HCT116 (cell line): ENCODE results near the gene TLK1. TPM values are rescaled to one million over a fixed set of nuclear protein-coding genes. Genes with fewer than 3 reads are reported as not detected.

ENCODE experiments used
- ATAC-seq: fragments of 200-7000 bp; cut with Tn5 transposase; 2 replicates; pipeline ENCODE4 v1.9.1; 2020; ENCODE audit warnings: mild to moderate bottlenecking, moderate library complexity
- BruUV-seq: library from RNA; stranded (reverse); fragments of 400-500 nt; replicated peaks from 2 replicates; lab custom pipeline; 2021; lab: Mats Ljungman, UMichigan
- CTCF ChIA-PET: fragments of 300-600 bp; sonication (Branson Sonifier 250); formaldehyde crosslinking; loops from one replicate; lab custom pipeline; 2021; ENCODE audit warnings: antibody characterized with exemption; lab: Charles Lee
- POLR2A ChIA-PET: fragments of 300-600, 350-600 bp; sonication (Branson Sonifier 250); formaldehyde crosslinking; loops from one replicate; lab custom pipeline; 2021; ENCODE audit warnings: antibody characterized with exemption; lab: Charles Lee
- RAD21 ChIA-PET, 2 experiments: fragments of 300-600 bp; sonication (Branson Sonifier 250); formaldehyde crosslinking; loops; one replicate each; lab custom pipeline; 2023; ENCODE audit warnings: low total read pairs in 2 of 2; ENCODE audit not compliant: uncharacterized antibody in 2 of 2, unreplicated experiment in 2 of 2, low non-redundant PET in 1 of 2; lab: Charles Lee
- DNase-seq: peaks from one replicate; pipeline ENCODE4 v3.0.0-alpha.2; 2010; ENCODE audit warnings: low read depth, low spot score
- H2AFZ ChIP-seq: fragments of 200-600 bp; shearing (Covaris generic), sonication (generic); 2 replicates; pipeline ENCODE4 v1.6.1; 2017; ENCODE audit warnings: low read depth, mixed run types, mixed read lengths, antibody characterized with exemption, low read length; ENCODE audit not compliant: poor library complexity, severe bottlenecking
- H3K27ac ChIP-seq: 2 replicates; pipeline ENCODE4 v1.5.1; 2012; ENCODE audit warnings: low read depth, low read length
- H3K27me3 ChIP-seq: fragments of 200-600 bp; sonication (generic); 2 replicates; pipeline ENCODE4 v1.6.1; 2016; ENCODE audit warnings: mixed run types, low read length, mixed read lengths; ENCODE audit not compliant: insufficient read depth
- H3K36me3 ChIP-seq, 2 experiments: fragments of 200-500 bp in 1 of 2; fragments of 200-600 bp in 1 of 2; sonication (Bioruptor generic) in 1 of 2; sonication (generic) in 1 of 2; 2 replicates each; pipeline versions ENCODE4 v1.5.1 to v1.6.1; 2014 to 2016; ENCODE audit warnings: low read length in 2 of 2, inconsistent platforms in 1 of 2, mixed read lengths in 1 of 2, mixed run types in 1 of 2; ENCODE audit not compliant: insufficient read depth in 2 of 2, control insufficient read depth in 1 of 2
- H3K4me1 ChIP-seq, 2 experiments: fragments of 200-600 bp in 1 of 2; sonication (generic) in 1 of 2; 2 replicates each; pipeline versions ENCODE4 v1.5.1 to v1.6.1; 2012 to 2017; ENCODE audit warnings: low read length in 2 of 2, inconsistent platforms in 1 of 2, mild to moderate bottlenecking in 1 of 2, mixed read lengths in 1 of 2, mixed run types in 1 of 2, moderate library complexity in 1 of 2; ENCODE audit not compliant: insufficient read depth in 2 of 2, control insufficient read depth in 1 of 2
- H3K4me2 ChIP-seq: fragments of 200-600 bp; sonication (generic); 2 replicates; pipeline ENCODE4 v1.6.1; 2017; ENCODE audit warnings: mixed run types, low read length, mixed read lengths
- H3K4me3 ChIP-seq, 2 experiments: fragments of 200-600 bp in 1 of 2; sonication (generic) in 1 of 2; replicated peaks in 1 of 2; 2 replicates each; pipeline ENCODE4 v1.5.1; 2011 to 2016; ENCODE audit warnings: low read length in 2 of 2, control low read depth in 1 of 2, low read depth in 1 of 2, mild to moderate bottlenecking in 1 of 2, mixed read lengths in 1 of 2, mixed run types in 1 of 2
- H3K79me2 ChIP-seq: fragments of 200-600 bp; sonication (generic); 2 replicates; pipeline ENCODE4 v1.6.1; 2017; ENCODE audit warnings: mild to moderate bottlenecking, mixed run types, low read length, moderate library complexity, mixed read lengths; ENCODE audit not compliant: insufficient read depth
- H3K9ac ChIP-seq: fragments of 200-600 bp; sonication (generic); 2 replicates; pipeline ENCODE4 v1.6.1; 2016; ENCODE audit warnings: low read length, mixed read lengths
- H3K9me2 ChIP-seq: fragments of 200-600 bp; sonication (generic), shearing (Covaris generic); 2 replicates; pipeline ENCODE4 v1.6.1; 2017; ENCODE audit warnings: mixed run types, mild to moderate bottlenecking, moderate library complexity; ENCODE audit not compliant: insufficient read depth
- H3K9me3 ChIP-seq, 2 experiments: fragments of 200-500 bp in 1 of 2; fragments of 200-600 bp in 1 of 2; sonication (Bioruptor generic) in 1 of 2; sonication (generic) in 1 of 2; 2 replicates each; pipeline ENCODE4 v1.6.1; 2014 to 2017; ENCODE audit warnings: low read length in 2 of 2, mixed read lengths in 2 of 2, inconsistent platforms in 1 of 2, low read depth in 1 of 2, mild to moderate bottlenecking in 1 of 2, mixed run types in 1 of 2, moderate library complexity in 1 of 2; ENCODE audit not compliant: control insufficient read depth in 1 of 2, insufficient read depth in 1 of 2
- H4K20me1 ChIP-seq: fragments of 200-600 bp; sonication (generic), shearing (Covaris generic); 2 replicates; pipeline ENCODE4 v1.6.1; 2017; ENCODE audit warnings: mixed run types, mild to moderate bottlenecking, moderate library complexity; ENCODE audit not compliant: insufficient read depth
- CBX3 ChIP-seq: IDR thresholded peaks from 2 replicates; pipeline ENCODE4 v1.6.1; 2012; ENCODE audit warnings: low read depth
- CEBPB ChIP-seq: IDR thresholded peaks from 2 replicates; pipeline ENCODE4 v1.6.1; 2012; ENCODE audit warnings: low read depth
- ELF1 ChIP-seq: IDR thresholded peaks from 2 replicates; pipeline ENCODE4 v1.6.1; 2012; ENCODE audit warnings: low read depth, borderline replicate concordance
- EZH2 ChIP-seq: fragments of 200-600 bp; sonication (generic); IDR thresholded peaks from 2 replicates; pipeline ENCODE4 v1.6.1; 2017; ENCODE audit warnings: antibody characterized with exemption, mixed run types
- POLR2A ChIP-seq: IDR thresholded peaks from 2 replicates; pipeline ENCODE4 v1.7.0; 2011; ENCODE audit warnings: borderline replicate concordance; ENCODE audit not compliant: insufficient read depth, insufficient read length; ENCODE audit errors: extremely low read depth
- SIN3A ChIP-seq: IDR thresholded peaks from 2 replicates; pipeline ENCODE4 v1.6.1; 2012; ENCODE audit warnings: low read depth
- TCF7L2 ChIP-seq: IDR thresholded peaks from 2 replicates; pipeline ENCODE4 v1.7.0; 2011; ENCODE audit warnings: borderline replicate concordance, inconsistent platforms; ENCODE audit not compliant: insufficient read depth, insufficient read length; ENCODE audit errors: extremely low read depth
- ZFX ChIP-seq: fragments of 450-650 bp; IDR thresholded peaks from 2 replicates; pipeline ENCODE4 v1.6.1; 2017
- ZNF274 ChIP-seq: fragments of 200-500 bp; sonication (Bioruptor generic); IDR thresholded peaks from 2 replicates; pipeline ENCODE4 v1.6.1; 2014; ENCODE audit warnings: mild to moderate bottlenecking, low read depth, low read length, inconsistent platforms
- intact Hi-C: fragments of 100-400 bp; cut with micrococcal nuclease; formaldehyde crosslinking; loops from 2 replicates; pipeline ENCODE4 v1.10.0; 2022
- total RNA-seq: library from RNA; stranded (reverse); gene quantifications from one replicate; pipeline ENCODE4 v1.2.1, GENCODE V29; 2021; ENCODE audit not compliant: unreplicated experiment
- TF ChIP-seq, protein P1 (sequence below), 3 experiments: fragments of 200-600 bp in 1 of 3; sonication (generic) in 1 of 3; IDR thresholded peaks in 2 of 3; conservative IDR thresholded peaks in 1 of 3; 2 replicates each; pipeline ENCODE4 v1.5.1; 2012 to 2017; ENCODE audit warnings: low read depth in 2 of 3, low read length in 2 of 3, antibody characterized with exemption in 1 of 3, borderline replicate concordance in 1 of 3, control low read depth in 1 of 3, mild to moderate bottlenecking in 1 of 3, mixed read lengths in 1 of 3, mixed run types in 1 of 3, moderate library complexity in 1 of 3; ENCODE audit not compliant: insufficient read depth in 1 of 3
- TF ChIP-seq, protein P2 (sequence below): IDR thresholded peaks from 2 replicates; pipeline ENCODE4 v1.6.1; 2012; ENCODE audit warnings: low read depth
- TF ChIP-seq, protein P3 (sequence below): IDR thresholded peaks from 2 replicates; pipeline ENCODE4 v1.6.1; 2012

TLK1 gene
- total RNA-seq, 1 experiment from 2014 or later, result 57.7 TPM

DNA sequence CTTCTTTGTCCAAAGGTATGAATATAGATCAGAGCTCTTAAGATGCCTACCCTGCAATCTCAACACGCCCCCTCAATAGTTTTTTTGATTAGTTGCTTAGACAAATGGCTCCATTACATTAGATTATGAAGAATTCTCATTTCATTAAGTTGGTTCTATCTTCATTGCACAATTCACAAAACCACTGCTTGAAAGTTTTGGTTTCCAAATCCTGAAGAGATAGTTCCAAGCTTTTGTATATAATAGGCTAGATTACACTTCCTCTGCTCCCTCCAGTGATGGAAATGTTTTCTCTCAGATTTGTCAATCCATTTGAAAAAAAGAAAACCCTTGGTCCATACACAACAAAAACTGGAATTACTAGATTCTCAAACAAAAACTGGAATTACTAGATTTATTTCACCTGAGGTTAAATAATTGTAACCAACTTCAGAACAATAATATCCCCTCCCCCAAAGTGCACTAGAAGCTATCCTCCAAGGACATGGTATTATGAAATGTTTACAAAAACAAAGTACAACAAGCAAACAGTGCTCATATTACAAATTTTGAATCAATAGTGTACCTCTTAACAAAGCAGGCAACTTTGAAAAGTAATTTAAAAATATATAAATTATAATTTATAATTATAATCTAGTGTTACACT lies 6.8 kb upstream of the TLK1 start:
- TF ChIP-seq TCF7L2, result no peak
- no peak for TF ChIP-seq CEBPB
- TF ChIP-seq SIN3A, result no peak
- TF ChIP-seq ZFX, result no peak
- TF ChIP-seq, protein P1, sequence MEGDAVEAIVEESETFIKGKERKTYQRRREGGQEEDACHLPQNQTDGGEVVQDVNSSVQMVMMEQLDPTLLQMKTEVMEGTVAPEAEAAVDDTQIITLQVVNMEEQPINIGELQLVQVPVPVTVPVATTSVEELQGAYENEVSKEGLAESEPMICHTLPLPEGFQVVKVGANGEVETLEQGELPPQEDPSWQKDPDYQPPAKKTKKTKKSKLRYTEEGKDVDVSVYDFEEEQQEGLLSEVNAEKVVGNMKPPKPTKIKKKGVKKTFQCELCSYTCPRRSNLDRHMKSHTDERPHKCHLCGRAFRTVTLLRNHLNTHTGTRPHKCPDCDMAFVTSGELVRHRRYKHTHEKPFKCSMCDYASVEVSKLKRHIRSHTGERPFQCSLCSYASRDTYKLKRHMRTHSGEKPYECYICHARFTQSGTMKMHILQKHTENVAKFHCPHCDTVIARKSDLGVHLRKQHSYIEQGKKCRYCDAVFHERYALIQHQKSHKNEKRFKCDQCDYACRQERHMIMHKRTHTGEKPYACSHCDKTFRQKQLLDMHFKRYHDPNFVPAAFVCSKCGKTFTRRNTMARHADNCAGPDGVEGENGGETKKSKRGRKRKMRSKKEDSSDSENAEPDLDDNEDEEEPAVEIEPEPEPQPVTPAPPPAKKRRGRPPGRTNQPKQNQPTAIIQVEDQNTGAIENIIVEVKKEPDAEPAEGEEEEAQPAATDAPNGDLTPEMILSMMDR (IDR thresholded peaks at IDR 0.05 in 2 of 3, conservative IDR thresholded peaks at IDR 0.05 in 1 of 3; ENCODE audit: borderline replicate concordance in 1 of 3, insufficient read depth in 1 of 3, low read depth in 2 of 3, low read length in 2 of 3), result no peak
- TF ChIP-seq POLR2A, result no peak
- no peak for TF ChIP-seq EZH2
- TF ChIP-seq, protein P2, sequence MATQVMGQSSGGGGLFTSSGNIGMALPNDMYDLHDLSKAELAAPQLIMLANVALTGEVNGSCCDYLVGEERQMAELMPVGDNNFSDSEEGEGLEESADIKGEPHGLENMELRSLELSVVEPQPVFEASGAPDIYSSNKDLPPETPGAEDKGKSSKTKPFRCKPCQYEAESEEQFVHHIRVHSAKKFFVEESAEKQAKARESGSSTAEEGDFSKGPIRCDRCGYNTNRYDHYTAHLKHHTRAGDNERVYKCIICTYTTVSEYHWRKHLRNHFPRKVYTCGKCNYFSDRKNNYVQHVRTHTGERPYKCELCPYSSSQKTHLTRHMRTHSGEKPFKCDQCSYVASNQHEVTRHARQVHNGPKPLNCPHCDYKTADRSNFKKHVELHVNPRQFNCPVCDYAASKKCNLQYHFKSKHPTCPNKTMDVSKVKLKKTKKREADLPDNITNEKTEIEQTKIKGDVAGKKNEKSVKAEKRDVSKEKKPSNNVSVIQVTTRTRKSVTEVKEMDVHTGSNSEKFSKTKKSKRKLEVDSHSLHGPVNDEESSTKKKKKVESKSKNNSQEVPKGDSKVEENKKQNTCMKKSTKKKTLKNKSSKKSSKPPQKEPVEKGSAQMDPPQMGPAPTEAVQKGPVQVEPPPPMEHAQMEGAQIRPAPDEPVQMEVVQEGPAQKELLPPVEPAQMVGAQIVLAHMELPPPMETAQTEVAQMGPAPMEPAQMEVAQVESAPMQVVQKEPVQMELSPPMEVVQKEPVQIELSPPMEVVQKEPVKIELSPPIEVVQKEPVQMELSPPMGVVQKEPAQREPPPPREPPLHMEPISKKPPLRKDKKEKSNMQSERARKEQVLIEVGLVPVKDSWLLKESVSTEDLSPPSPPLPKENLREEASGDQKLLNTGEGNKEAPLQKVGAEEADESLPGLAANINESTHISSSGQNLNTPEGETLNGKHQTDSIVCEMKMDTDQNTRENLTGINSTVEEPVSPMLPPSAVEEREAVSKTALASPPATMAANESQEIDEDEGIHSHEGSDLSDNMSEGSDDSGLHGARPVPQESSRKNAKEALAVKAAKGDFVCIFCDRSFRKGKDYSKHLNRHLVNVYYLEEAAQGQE, result no peak
- no peak for TF ChIP-seq ELF1
- no peak for TF ChIP-seq ZNF274
- TF ChIP-seq, protein P3, sequence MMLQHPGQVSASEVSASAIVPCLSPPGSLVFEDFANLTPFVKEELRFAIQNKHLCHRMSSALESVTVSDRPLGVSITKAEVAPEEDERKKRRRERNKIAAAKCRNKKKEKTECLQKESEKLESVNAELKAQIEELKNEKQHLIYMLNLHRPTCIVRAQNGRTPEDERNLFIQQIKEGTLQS, result no peak
- no peak for TF ChIP-seq CBX3
- ChIA-PET CTCF (no interaction called here), RAD21 (no interaction called here), POLR2A (no interaction called here)
- H3K4me3 ChIP-seq, result no peak overlapping the region
- H3K36me3 ChIP-seq, result no peaks in the 10 kb centered on the region
- H2AFZ ChIP-seq, result no peak overlapping the region
- H3K27ac ChIP-seq, result no peak overlapping the region
- H3K4me1 ChIP-seq, result no peaks in the 10 kb centered on the region
- no peaks in the 10 kb centered on the region for H3K9me2 ChIP-seq
- DNase-seq, result no peak
- no peak overlapping the region for H3K9ac ChIP-seq
- no peak for ATAC-seq
- no peaks in the 10 kb centered on the region for H3K79me2 ChIP-seq
- intact Hi-C loops, result no loop called here
- no peaks in the 10 kb centered on the region for H3K9me3 ChIP-seq
- BruUV-seq, result no TSS peak
- H3K4me2 ChIP-seq, result no peak overlapping the region
- no peaks in the 10 kb centered on the region for H4K20me1 ChIP-seq
- H3K27me3 ChIP-seq, result no peaks in the 10 kb centered on the region
